NT2/D1 (cell line): ENCODE measurements around the gene DNM3.

ENCODE experiments used
- SUZ12 ChIP-seq: IDR thresholded peaks from 2 replicates; pipeline ENCODE4 v1.6.1; 2011; ENCODE audit not compliant: insufficient read length, insufficient read depth; ENCODE audit errors: extremely low read depth
- YY1 ChIP-seq: IDR thresholded peaks from 2 replicates; pipeline ENCODE4 v1.6.1; 2011; ENCODE audit not compliant: insufficient read length, insufficient read depth
- ZNF274 ChIP-seq: IDR thresholded peaks from 2 replicates; pipeline ENCODE4 v1.6.1; 2011; ENCODE audit warnings: mild to moderate bottlenecking, low read depth, low read length

- TF ChIP-seq ZNF274 (no peak), YY1 (no peak), SUZ12 (no peak)
Measured at GRCh38 chr1:171802207-171802606, 39.1 kb upstream of the DNM3 start.
